Measurements from ENCODE around the gene TAOK2.

The TAOK2 gene

DNA sequence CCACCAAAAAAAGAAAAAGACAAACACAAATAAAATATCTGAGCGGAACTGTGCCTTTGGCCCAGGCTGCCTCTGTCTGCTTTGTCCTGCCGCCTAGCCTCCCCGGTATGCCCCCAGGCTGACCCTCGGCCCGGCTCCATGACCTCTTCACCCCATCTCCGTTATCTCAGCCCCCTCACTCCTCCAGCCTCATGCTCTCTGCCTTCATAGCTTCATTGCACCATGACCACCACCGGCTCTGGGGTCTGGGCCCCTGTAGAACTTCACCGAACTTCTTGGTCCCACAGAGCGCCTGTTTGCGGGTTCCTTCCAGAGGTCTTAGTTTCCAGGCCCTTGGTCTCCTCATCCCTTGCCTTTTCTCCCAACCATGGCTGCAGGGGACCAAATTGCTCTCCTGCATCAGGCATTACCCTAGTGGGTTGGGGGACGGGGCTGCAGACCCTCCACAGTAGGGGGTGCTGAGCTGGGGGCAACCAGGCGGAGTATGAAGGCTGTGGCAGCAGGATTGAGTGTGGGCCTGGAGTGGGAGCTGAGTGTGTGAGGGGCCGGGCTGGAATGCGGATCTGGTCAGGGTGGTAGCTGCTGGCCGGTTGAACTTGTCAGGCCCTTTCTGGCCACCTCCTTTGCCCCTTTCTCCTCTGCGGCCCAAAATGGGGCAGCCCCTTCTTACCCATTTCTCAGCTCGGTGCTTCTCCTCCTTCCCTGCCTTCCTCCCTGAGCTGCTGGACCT, 14.8 kb downstream of the TAOK2 start:
- no peak for DNase-seq

DNA sequence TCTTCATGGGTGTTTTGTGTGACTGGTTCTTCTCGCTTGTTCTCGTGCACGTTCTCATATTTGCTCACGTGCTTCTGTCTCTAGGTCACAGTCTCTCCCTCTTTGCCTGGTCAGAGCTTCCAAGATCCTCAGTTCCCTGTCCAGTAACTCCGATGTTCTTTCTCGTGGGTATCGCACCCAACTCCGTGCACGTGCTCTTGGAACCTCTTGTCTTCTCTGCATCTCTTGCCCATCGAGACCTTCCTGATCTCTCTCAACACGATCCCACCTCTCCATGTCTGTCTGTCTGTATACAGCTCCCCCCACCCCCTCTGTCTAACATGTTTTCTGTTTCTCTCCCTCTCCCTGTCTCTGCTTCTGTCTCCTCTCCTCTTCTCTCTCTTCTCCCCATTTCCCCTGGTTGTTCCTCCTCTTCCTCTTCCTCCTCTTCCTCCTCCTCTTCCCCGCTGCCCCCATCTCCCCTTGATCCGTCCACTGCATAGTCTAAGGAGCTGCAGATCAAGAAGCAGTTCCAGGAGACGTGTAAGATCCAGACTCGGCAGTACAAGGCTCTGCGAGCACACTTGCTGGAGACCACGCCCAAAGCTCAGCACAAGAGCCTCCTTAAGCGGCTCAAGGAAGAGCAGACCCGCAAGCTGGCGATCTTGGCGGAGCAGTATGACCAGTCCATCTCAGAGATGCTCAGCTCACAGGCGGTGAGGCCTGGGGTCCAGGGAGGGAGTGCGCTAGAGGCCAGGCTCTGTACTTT, 15.6 kb downstream of the TAOK2 start:
- DNase-seq = no peak

GRCh38 chr16:29990034-29990433, 16.4 kb downstream of the TAOK2 start:
- DNase-seq = no peak

DNA sequence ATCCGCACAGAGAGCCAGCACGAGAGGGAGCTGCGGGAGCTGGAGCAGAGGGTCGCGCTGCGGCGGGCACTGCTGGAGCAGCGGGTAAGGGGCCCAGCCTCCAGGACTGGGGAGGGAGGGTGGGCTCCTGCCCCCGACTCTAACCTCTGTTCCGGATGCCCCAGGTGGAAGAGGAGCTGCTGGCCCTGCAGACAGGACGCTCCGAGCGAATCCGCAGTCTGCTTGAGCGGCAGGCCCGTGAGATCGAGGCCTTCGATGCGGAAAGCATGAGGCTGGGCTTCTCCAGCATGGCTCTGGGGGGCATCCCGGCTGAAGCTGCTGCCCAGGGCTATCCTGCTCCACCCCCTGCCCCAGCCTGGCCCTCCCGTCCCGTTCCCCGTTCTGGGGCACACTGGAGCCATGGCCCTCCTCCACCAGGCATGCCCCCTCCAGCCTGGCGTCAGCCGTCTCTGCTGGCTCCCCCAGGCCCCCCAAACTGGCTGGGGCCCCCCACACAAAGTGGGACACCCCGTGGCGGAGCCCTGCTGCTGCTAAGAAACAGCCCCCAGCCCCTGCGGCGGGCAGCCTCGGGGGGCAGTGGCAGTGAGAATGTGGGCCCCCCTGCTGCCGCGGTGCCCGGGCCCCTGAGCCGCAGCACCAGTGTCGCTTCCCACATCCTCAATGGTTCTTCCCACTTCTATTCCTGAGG, 17.4 kb downstream of the TAOK2 start:
- DNase-seq = no peak

- DNase-seq = no peak
These were observed 17.9 kb downstream of the TAOK2 start for GRCh38 chr16:29991571-29991904.

GRCh38 chr16:29992344-29992967, 18.8 kb downstream of the TAOK2 start:
- no peak for DNase-seq

DNA sequence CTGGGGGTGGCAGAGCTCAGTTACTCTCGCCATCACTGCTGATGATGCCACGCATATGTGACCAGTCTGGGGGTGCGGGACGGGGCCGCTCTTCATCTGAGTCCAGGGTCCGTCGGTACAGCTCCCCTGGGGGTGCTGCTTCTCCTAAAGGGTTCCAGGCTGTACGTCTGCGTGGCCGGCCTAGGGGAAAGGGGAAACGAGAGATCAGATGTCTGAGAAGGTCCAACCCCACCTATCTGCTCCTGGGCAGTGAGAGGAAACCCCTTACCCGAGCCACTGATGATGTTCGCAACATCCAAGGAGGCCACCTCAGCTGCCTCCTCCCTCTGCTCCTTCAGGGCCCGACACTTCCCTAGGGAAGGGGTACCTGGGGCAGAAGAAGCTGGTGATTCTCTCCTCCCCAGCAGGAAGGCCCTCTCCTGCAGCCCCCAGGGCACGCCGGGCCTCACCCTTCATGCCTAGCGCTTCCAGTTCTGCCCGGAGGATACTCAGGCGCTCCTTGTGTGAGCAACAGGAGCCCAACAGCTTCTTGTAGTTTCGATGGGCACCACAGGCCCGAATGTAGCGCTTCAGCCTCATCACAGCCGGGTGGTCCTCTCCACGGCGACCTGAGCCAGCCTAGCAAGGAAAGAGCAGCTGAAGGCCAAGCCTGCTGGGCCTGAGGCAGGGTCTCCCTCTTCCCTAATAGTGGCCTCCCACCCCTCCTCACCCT, 19.7 kb downstream of the TAOK2 start:
- DNase-seq = no peak

- DNase-seq = no peak
These were observed 20.4 kb downstream of the TAOK2 start for GRCh38 chr16:29993903-29994599.

DNA sequence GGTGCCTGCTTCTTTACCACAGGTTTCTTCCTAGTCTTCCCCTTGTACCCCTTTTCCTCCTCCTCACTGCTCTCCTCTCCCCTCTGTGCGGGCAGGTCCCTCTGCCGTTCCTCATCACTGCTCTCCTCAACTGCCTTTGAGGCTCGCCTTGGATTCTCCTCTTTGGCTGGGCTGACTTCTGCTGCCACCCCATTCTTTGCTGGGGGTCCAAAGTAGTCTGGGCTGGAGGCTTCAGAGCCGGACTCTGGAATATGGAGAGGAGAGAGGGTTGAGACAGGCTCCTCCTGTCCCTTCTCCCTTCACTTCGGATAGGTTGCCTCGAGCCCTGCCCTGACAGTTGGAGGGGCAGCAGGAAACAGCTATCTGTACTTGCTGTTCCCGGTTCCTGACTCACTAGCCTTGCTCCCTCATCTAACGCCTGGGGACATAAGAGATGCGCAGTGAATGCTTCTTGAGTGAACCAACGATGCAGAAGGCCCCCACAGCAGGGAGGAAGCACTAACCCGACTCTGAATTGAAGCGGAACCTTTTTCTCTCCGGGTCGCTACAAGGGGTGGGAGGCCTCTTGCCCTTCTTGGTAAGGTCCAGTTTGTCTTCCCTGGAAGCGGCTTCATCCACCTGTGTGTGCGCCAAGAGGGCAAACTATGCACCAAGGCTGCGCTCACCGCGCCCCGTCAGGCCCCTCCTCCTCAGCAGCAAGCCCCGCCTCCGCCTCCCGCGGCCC, 21.1 kb downstream of the TAOK2 start:
- peak; percentile 63 for DNase-seq

- peak; percentile 91 for DNase-seq
These were observed 21.7 kb downstream of the TAOK2 start, which contains the start of gene HIRIP3 for GRCh38 chr16:29995324-29995910. HIRIP3 (minus strand) TSS chr16:29995617; CDS start chr16:29995605, 12 bp downstream.

GRCh38 chr16:29995911-29996765, 22.5 kb downstream of the TAOK2 start, which contains the start of gene INO80E:
INO80E (plus strand) TSS chr16:29996241; CDS start chr16:29996311, 70 bp downstream.
- DNase-seq = peak; percentile 98

DNA sequence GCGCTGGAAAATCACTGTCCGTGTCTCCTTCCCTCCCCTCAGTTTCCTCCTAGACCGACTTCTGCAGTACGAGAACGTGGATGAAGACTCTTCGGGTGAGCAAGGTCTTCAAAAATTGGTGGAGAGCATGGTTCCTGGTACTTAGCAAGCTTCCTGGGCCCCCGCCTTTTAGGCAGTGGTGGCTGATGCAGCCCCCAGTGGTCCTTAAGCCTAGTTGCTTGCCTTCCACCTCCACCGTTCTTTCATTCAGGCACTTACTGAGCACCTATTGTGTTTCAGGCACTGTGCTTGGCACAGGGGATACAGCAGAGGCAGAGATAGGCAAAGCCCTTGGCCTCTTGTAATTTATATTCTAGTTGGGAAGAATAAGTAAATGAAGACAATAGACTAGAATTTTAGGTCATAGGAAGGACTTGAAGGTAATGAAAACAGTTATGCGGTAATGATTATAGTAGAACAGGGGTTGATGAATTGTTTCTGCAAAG, 23.1 kb downstream of the TAOK2 start:
- no peak for DNase-seq

DNA sequence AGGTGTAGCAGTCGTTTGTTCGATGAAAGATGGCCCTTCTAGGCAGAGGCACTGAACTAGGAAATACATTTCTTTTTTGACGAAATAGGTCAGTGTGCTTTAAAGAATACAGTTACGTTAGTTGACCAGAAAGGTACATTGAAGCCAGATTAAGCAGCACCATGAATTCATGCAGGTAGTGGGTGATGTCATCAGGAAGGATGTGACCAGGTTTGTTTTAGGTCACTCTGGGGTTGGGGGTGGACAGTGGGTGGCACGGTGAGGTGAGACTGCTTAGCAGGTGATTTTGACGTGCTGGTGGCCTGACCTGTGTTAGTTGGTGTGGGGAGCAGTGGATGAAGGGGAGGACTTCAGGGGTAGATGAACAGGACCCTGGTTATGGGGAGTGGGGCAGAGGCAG, 25.9 kb downstream of the TAOK2 start:
- no peak for DNase-seq

DNA sequence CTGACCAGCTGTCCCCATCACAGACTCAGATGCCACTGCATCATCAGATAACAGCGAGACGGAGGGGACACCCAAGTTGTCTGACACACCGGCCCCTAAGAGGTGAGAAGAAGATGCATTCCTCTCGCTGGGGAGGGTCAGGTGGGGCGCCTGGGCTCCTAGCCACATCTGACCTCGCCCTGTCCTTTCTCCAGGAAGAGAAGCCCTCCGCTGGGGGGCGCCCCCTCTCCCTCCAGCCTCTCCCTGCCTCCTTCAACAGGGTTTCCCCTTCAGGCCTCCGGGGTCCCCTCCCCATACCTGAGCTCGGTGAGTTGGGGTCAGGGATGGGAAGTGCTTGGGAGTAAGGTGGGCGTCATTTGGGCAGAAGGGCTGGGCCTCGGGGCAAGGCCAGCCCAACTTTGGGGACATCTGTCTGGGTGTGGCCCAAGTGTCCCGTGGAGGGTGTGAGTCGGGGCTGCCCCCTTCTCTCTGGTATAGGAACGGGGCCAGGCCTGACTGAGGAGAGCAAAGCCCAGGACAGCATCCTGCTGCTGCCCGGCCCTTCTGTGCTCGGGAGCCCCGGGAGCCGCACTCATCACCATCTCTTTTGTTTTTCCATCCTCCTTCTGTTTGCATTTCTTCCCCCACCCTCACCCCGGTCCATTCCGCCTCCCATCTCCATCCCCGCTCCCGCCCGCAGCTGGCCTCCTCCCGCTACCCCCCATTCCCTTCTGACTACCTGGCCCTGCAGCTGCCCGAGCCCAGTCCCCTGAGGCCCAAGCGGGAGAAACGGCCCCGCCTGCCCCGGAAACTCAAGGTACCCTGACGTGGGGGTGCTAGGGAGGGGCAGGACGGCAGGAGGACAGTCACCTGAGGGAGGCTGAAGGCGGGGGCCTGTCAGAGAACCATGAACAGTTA, 27.3 kb downstream of the TAOK2 start:
- peak; percentile 20 for DNase-seq

- no peak for DNase-seq
These were observed 29.1 kb downstream of the TAOK2 start for GRCh38 chr16:30002614-30003346.

DNA sequence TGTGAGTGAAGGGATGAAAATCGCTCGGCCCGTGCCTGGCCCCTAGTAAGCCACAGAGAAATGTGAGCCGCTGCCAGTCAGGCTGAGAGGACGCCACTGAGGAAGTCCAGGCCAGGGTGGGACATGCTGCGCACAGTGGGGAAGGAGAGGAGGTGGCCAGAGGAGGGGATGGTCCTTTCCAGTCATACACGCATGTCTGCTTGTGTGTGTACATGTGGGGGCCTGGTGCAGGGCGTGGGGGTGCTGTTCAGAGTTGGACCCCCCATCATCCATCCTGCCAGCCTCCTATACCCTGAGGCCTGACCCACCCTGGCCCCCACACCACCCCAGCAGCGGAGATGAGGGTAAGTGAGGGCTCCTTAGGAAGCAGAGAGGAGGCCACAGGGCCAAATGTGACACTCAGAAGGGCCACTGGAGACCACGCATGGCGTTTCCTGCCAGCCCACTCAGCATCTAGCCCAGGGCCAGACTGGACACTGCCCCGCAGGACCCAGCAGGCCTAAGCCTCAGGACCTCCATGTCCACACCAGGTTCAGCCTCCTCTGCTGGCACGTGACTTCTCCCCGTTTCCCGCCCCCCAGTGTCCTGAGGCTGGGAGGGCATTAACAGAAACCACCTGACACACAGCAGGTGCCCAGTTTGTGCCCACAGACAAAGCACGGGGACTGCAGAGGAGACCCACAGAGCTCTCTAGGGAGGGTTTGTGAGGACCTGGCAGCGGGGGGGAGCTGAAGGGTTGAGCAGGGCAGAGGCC, 30.2 kb downstream of the TAOK2 start:
- no peak for DNase-seq

DNA sequence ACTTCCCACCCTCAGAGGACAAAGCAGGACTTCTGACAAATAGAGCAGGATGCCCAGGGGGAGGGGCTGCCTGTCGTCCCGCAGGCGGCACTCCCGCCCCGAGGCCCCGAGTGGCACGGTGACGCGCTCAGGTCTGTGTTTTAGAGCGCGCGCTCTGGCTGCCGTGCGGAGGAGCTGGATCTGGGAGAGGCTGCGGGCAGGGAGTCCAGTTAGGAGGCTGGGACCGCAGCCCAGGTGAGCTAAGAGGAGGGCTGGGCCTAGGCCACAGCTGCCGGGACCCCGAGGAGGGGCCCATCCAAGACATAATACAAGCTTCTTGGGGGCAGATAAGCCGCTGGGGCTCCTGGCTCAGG, 30.7 kb downstream of the TAOK2 start:
- no peak for DNase-seq

All from right hindlimb (tissue), 1 donor.